OCI-LY3 (cell line): ENCODE results near the gene ARHGAP8.

ENCODE experiments used
- CTCF ChIP-seq: fragments of 200-600, 300-600 bp; sonication (generic); IDR thresholded peaks from 2 replicates; pipeline ENCODE4 v1.5.1; 2014; ENCODE audit warnings: antibody characterized with exemption, low read length, low read depth
- EZH2phosphoT487 ChIP-seq: fragments of 200-600 bp; shearing (Covaris generic); IDR thresholded peaks from 2 replicates; pipeline ENCODE4 v1.6.1; 2018; ENCODE audit warnings: antibody characterized with exemption, mixed run types, low read depth

DNA sequence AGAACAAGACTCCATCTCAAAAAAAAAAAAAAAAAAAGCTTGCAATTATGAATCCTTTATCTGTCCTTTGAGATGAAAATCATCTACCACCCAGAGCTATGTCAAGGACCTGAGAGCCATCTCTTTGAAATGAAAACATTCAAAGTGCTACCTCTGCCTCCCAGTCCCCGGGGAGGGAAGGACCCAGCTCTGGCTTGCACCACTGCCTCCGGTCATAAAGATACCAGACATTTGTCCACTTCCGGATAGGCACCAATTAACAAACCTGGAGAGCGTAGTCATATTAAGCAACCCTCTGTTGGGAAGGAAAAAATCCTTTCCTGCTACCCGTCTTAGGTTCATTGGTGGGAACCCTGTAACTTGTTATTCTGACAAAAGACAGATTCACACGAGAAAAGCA, 98.6 kb downstream of the ARHGAP8 start:
- no peak for TF ChIP-seq CTCF
- TF ChIP-seq EZH2phosphoT487, result no peak
